GM21390 (cell line): ENCODE data around the gene CACNA1B.
"Not testable (repeated sequence)": the region's sequence is repeated elsewhere in the genome, so short reads cannot be mapped to it uniquely, and the experiment has no call there.

Source experiments
- ATAC-seq: cut with Tn5 transposase; IDR thresholded peaks from one replicate; pipeline ENCODE4 v1.9.1; 2021; ENCODE audit not compliant: unreplicated experiment

CACNA1B gene

GRCh38 chr9:138095813-138096518 lies 218.4 kb downstream of the CACNA1B start:
- ATAC-seq: no peak

- no peak for ATAC-seq
These were observed 218.9 kb downstream of the CACNA1B start for GRCh38 chr9:138096519-138096845.

GRCh38 chr9:138097501-138097991 lies 220.0 kb downstream of the CACNA1B start:
- ATAC-seq: no peak

- no peak for ATAC-seq
These were observed 220.7 kb downstream of the CACNA1B start for GRCh38 chr9:138098116-138098907.

- ATAC-seq: no peak
These were observed 221.6 kb downstream of the CACNA1B start for GRCh38 chr9:138098908-138099791.

- ATAC-seq: no peak
These were observed 222.4 kb downstream of the CACNA1B start for GRCh38 chr9:138099803-138100598.

GRCh38 chr9:138100711-138101350 lies 223.2 kb downstream of the CACNA1B start:
- no peak for ATAC-seq

GRCh38 chr9:138101444-138102234 lies 224.1 kb downstream of the CACNA1B start:
- no peak for ATAC-seq

GRCh38 chr9:138102246-138103051 lies 224.9 kb downstream of the CACNA1B start:
- ATAC-seq: no peak

GRCh38 chr9:138103111-138103848 lies 225.7 kb downstream of the CACNA1B start:
- no peak for ATAC-seq

- no peak for ATAC-seq
These were observed 226.2 kb downstream of the CACNA1B start for GRCh38 chr9:138103849-138104206.

- no peak for ATAC-seq
These were observed 226.9 kb downstream of the CACNA1B start for GRCh38 chr9:138104251-138105122.

GRCh38 chr9:138105123-138105415 lies 227.5 kb downstream of the CACNA1B start:
- ATAC-seq: no peak

- ATAC-seq: no peak
These were observed 228.3 kb downstream of the CACNA1B start for GRCh38 chr9:138105561-138106505.

- ATAC-seq: not testable (repeated sequence)
These were observed 229.5 kb downstream of the CACNA1B start for GRCh38 chr9:138107039-138107438.

GRCh38 chr9:138111607-138112006 lies 234.0 kb downstream of the CACNA1B start:
- ATAC-seq: no peak
